Heart left ventricle (tissue), 16 donors: Measurements from ENCODE around the gene SYNPO2. TPM values are rescaled to one million over a fixed set of nuclear protein-coding genes. Genes with fewer than 3 reads are reported as not detected.
A peak's percentile ranks its signal among the peaks of the same experiment; 100 is the strongest.
"Not testable (repeated sequence)": the region's sequence is repeated elsewhere in the genome, so short reads cannot be mapped to it uniquely, and the experiment has no call there.

Experiments
- ATAC-seq, 4 donors: fragments of 200-7000 bp; cut with Tn5 transposase; one replicate each; pipeline ENCODE4 v1.9.1; 2020 to 2022; ENCODE audit warnings: moderate library complexity in 4 of 4, mild to moderate bottlenecking in 3 of 4, moderate number of reproducible peaks in 1 of 4
- DNase-seq, 5 donors: peaks; one replicate each; pipeline ENCODE4 v3.0.0-alpha.2; 2020
- H3K27ac ChIP-seq, 12 donors: fragments of 200-600 bp; sonication (generic) in 4 of 12; one replicate each; pipeline versions ENCODE4 v1.5.0 to v1.8.0; 2016 to 2022; ENCODE audit warnings: mild to moderate bottlenecking in 2 of 12
- H3K27me3 ChIP-seq, 9 donors: fragments of 200-600 bp; sonication (generic) in 2 of 9; one replicate each; pipeline versions ENCODE4 v1.5.1 to v1.8.0; 2016 to 2022; ENCODE audit warnings: mild to moderate bottlenecking in 3 of 9
- H3K36me3 ChIP-seq, 9 donors: fragments of 200-600 bp; sonication (generic) in 2 of 9; one replicate each; pipeline versions ENCODE4 v1.5.0 to v1.8.0; 2018 to 2022; ENCODE audit warnings: mild to moderate bottlenecking in 2 of 9
- H3K4me1 ChIP-seq, 12 donors: fragments of 200-600 bp; sonication (generic) in 4 of 12; one replicate each; pipeline versions ENCODE4 v1.5.0 to v1.8.0; 2016 to 2022; ENCODE audit warnings: mild to moderate bottlenecking in 3 of 12
- H3K4me3 ChIP-seq, 12 donors: fragments of 200-600 bp; sonication (generic) in 4 of 12; one replicate each; pipeline versions ENCODE4 v1.5.0 to v1.8.0; 2017 to 2022; ENCODE audit warnings: mild to moderate bottlenecking in 9 of 12, moderate library complexity in 4 of 12
- H3K9me3 ChIP-seq, 12 donors: fragments of 200-600 bp; sonication (generic) in 4 of 12; one replicate each; pipeline versions ENCODE4 v1.5.0 to v1.8.0; 2016 to 2022; ENCODE audit warnings: mild to moderate bottlenecking in 1 of 12
- CTCF ChIP-seq, 12 donors: fragments of 200-600 bp; sonication (generic) in 4 of 12; IDR thresholded peaks; one replicate each; pipeline versions ENCODE4 v1.5.0 to v1.8.0; 2018 to 2022; ENCODE audit warnings: antibody characterized with exemption in 12 of 12, mild to moderate bottlenecking in 5 of 12
- POLR2A ChIP-seq, 2 donors: fragments of 450-650 bp; IDR thresholded peaks; one replicate each; pipeline ENCODE4 v1.6.1; 2017; ENCODE audit warnings: antibody characterized with exemption in 2 of 2, mild to moderate bottlenecking in 2 of 2, moderate library complexity in 2 of 2
- WGBS, 4 donors: extraction: QIAGEN DNeasy Blood & Tissue Kit in 2 of 4; methylation state at CpG; one replicate each; pipeline versions ENCODE4 v1.1.5 to v1.1.7; 2013 to 2018; 5-methylcytosine and 5-hydroxymethylcytosine counted together
- intact Hi-C, 10 donors: fragments of 100-400 bp; cut with DNase I; formaldehyde crosslinking; loops; one replicate each; pipeline versions ENCODE4 v1.11.1 to v1.14.2; 2022
- polyA plus RNA-seq, 2 donors: library from polyadenylated mRNA; stranded (reverse); fragments of 200-250 nt; gene quantifications; one replicate each; pipeline ENCODE4 v1.2.3, GENCODE V29; 2013
- total RNA-seq, 9 donors: library from RNA; depleted of rRNA in 2 of 9; stranded (reverse); fragments of >200 nt in 2 of 9; fragmentation: NEBNext Ultra II Directional in 3 of 9; extraction: Animal tissue kit (Norgen Biotek cat#: 25700) in 3 of 9; gene quantifications; one replicate each; pipeline versions ENCODE4 v1.1.0 to v1.2.4, GENCODE V29; 2016 to 2023
- donor health status: ischemic (EF 13 %, LVEDD 7.1; RV severe dilation, severe dysfunction).
- donor health status: healthy with polysubstance abuse.
- donor health status: DM: no; HTN: yes; CAD: no.
- donor health status: DM: no; HTN: no; CAD: no.
- donor health status: ischemic (EF 25% LVEDD 6.9; RV normal size, moderate dysfunction).
- donor health status: ischemic (EF 25% LVEDD 5.7; RV mildly dilated, moderate dysfunction).
- donor health status: healthy.
- donor health status: DM: yes; HTN: yes; CAD: no.
- donor health status: ischemic (EF 35%, LVEDD 5.7; RV mildly dilated, moderate dysfunction).
- donor health status: nonischemic (EF 11% LVEDD 7.7; RV severe dilation, severe dysfunction).
- donor health status: DM: yes; HTN: yes; CAD: no.
- donor health status: PGD.
- donor health status: ischemic (EF 29% LVEDD 5.4; RV normal size, mild dysfunction).
- donor health status: nonischemic (EF 23%, LVEDD 6.1; RV moderate dilation, normal function).

SYNPO2 gene
- total and polyA plus RNA-seq, 11 donors = 31.2 to 290 (median 231) TPM

DNA sequence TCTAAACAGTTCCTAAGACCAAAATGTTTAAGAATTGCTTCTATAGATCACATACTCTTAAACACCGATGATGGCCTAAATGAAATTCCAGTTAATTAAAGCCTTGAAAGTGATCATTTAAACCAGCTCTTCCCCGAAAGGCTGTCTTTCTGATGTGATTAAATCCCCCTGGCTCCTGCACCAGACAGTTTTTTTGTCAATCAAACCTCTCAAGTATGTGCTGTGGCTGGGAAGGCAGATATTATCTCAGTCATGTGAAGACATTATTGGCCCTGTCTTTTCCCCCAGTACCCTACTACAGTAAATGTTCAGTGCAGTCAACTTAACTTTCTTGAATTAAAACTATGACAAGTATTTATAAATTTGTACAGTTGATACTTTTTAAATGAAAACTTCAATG lies 126.0 kb downstream of the SYNPO2 start:
- TF ChIP-seq POLR2A (IDR thresholded peaks at IDR 0.05) (no peak), CTCF (IDR thresholded peaks at IDR 0.05) (no peak)
- no peaks in the 10 kb centered on the region for H3K9me3 ChIP-seq
- H3K4me1 ChIP-seq = peaks cover 0 to 55% (median 21%) of the 10 kb centered on the region in 12 donors
- WGBS, 4 donors = 70 to 74% (median 72%) methylated on average over 2 of the region's 2 CpGs
- no peak for DNase-seq
- no peak for ATAC-seq
- peak overlapping the region in 6 of 12 donors; percentile 14 to 83 (median 36) for H3K27ac ChIP-seq
- no peak overlapping the region for H3K4me3 ChIP-seq
- H3K36me3 ChIP-seq = peaks cover 0 to 3% (median 0%) of the 10 kb centered on the region in 9 donors
- no peaks in the 10 kb centered on the region for H3K27me3 ChIP-seq
- intact Hi-C loops = no loop called here

DNA sequence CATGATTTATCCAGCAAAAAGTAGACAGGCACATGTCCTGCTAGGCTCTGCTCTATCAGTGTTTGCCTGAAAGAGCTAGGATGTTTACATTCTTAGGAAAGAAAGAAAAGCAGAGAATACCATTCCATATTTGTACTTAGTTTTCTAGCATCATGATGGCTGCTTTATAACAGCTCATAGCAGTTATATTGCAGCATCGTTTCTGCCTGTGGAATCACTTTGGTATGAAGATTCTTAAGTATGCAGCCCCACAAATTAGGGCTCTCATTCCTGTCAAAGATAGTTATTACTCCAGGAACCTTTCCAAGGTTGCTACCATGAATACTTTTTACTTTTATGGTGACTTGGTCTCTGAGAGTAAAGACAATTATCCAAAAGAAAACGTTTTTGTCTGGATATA lies 128.0 kb downstream of the SYNPO2 start:
- TF ChIP-seq POLR2A (IDR thresholded peaks at IDR 0.05) (no peak), CTCF (IDR thresholded peaks at IDR 0.05) (no peak)
- Histone ChIP-seq H3K27ac (peak overlapping the region in 7 of 12 donors; percentile 1 to 83 (median 55)), H3K4me3 (no peak overlapping the region), H3K4me1 (peaks cover 0 to 51% (median 16%) of the 10 kb centered on the region in 12 donors), H3K9me3 (no peaks in the 10 kb centered on the region), H3K27me3 (no peaks in the 10 kb centered on the region), H3K36me3 (peaks cover 0 to 3% (median 0%) of the 10 kb centered on the region in 9 donors)
- intact Hi-C loops = no loop called here
- DNase-seq (no peak), ATAC-seq (peak in 1 of 4 donors; percentile 12)
- 23 to 32% (median 28%) methylated on average over 2 of the region's 2 CpGs for WGBS, 4 donors

DNA sequence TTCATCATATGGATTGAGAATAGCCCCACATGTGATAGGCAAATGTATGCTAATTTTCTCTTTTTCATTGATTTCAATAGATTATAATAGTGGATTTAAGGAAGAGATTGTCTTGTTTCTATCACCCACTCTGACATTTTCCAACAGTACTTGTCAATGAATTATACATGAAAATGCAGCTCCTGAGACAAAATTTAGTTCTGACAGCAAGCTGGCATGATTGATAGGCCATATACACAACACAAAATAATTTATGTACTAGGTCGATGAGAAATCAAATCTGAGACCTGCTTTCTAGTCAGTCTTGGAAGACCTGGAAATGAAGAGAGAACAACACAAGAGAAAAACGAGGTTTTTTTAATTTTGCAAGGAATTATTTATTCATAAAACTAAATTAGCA lies 129.0 kb downstream of the SYNPO2 start:
- intact Hi-C loops = no loop called here
- Histone ChIP-seq H3K4me3 (no peak overlapping the region), H3K27me3 (no peaks in the 10 kb centered on the region), H3K27ac (peak overlapping the region in 4 of 12 donors; percentile 40 to 83 (median 53)), H3K36me3 (peaks cover 0 to 1% (median 0%) of the 10 kb centered on the region in 9 donors), H3K9me3 (no peaks in the 10 kb centered on the region), H3K4me1 (peaks cover 0 to 53% (median 16%) of the 10 kb centered on the region in 12 donors)
- TF ChIP-seq CTCF (IDR thresholded peaks at IDR 0.05) (no peak), POLR2A (IDR thresholded peaks at IDR 0.05) (no peak)
- ATAC-seq = no peak
- no peak for DNase-seq
- WGBS, 4 donors = 82 to 92% (median 88%) methylated on average over 2 of the region's 2 CpGs

DNA sequence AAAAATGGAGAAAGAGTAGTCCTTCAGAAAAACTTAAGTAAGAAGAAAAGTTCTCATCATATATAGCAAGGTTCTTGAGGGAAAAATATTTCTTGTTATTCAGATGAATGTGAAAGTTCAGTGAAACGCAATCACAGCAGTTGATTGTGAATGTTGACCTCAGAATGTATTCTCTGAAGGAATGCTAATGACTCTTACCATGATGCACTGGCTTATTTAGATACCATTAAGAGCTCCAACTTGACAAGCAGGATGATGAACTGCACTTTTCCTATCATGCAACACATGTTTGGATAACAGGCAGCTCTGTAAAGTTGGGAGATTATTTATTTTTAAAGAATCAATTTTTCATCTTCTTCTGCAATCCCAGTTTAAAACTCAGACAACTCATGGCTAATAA lies 131.5 kb downstream of the SYNPO2 start:
- Histone ChIP-seq H3K4me1 (peaks cover 0 to 52% (median 21%) of the 10 kb centered on the region in 12 donors), H3K36me3 (peaks cover 0 to 10% (median 0%) of the 10 kb centered on the region in 9 donors), H3K4me3 (no peak overlapping the region), H3K27ac (peak overlapping the region in 10 of 12 donors; percentile 12 to 83 (median 65)), H3K9me3 (no peaks in the 10 kb centered on the region), H3K27me3 (no peaks in the 10 kb centered on the region)
- DNase-seq (no peak), ATAC-seq (peak in 3 of 4 donors; percentile 68 to 81 (median 73))
- no peak for TF ChIP-seq CTCF (IDR thresholded peaks at IDR 0.05)
- TF ChIP-seq POLR2A (IDR thresholded peaks at IDR 0.05) = no peak
- 11 to 28% (median 25%) methylated on average over 1 of the region's 1 CpG for WGBS, 4 donors
- intact Hi-C loops = no loop called here

- ATAC-seq, H3K27me3 ChIP-seq, H3K9me3 ChIP-seq, DNase-seq, H3K36me3 ChIP-seq, H3K4me3 ChIP-seq, intact Hi-C loops: not testable (repeated sequence)
- H3K4me1 ChIP-seq = peaks cover 0 to 58% (median 35%) of the 10 kb centered on the region in 12 donors
- WGBS, 4 donors = 94 to 99% (median 97%) methylated on average over 4 of the region's 4 CpGs
- peak overlapping the region in 4 of 12 donors; percentile 3 to 91 (median 56) for H3K27ac ChIP-seq
Observed at GRCh38 chr4:119022520-119022919, 133.9 kb downstream of the SYNPO2 start.
